ENCODE data around the gene RIMBP2.
"Not testable (repeated sequence)": the region's sequence is repeated elsewhere in the genome, so short reads cannot be mapped to it uniquely, and the experiment has no call there.

The RIMBP2 gene

DNA sequence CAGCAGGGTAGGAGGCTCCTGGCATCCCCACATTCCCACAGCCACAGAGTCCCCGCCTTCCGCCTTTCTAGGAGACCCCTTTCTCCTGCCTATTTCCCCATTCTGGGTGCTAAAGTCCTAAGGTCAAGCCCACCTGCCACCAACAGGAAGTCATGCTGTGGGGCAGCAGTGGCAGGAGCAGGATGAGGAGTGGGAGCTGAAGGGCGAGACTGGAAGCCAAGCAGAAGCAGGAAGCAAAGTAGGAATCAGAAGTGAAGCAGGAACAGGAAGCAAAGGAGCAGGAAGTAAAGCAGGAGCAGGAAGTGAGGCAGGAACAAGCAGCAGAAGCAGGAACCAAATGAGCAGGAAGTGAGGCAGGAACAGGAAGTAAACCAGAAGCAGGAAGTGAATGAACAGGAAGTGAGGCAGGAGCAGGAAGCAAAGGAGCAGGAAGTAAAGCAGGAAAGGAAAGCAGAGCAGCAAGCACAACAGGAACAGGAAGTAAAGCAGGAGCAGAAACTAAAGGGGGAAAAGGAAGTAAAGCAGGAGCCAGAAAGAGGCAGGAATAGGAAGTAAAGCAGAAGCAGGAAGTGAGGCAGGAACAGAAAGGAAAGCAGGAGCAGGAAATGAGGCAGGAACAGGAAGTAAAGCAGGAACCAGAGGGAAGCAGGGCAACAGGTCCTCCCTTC, 38.3 kb upstream of the RIMBP2 start:
- Histone ChIP-seq H3K27ac (ENCODE audit: low read length) (no peak overlapping the region), H3K9me2 (replicated peaks; ENCODE audit: insufficient read depth, low read length) (no peaks in the 10 kb centered on the region), H3K9ac (ENCODE audit: low read length) (no peak overlapping the region), H3K27me3 (replicated peaks; ENCODE audit: insufficient read depth, low read length) (no peaks in the 10 kb centered on the region), H3K4me1 (ENCODE audit: low read length) (no peaks in the 10 kb centered on the region), H3K9me3 (replicated peaks; ENCODE audit: insufficient read depth, low read length) (no peaks in the 10 kb centered on the region), H3K4me3 (ENCODE audit: low read length) (no peak overlapping the region), H3K4me2 (ENCODE audit: low read depth, low read length) (no peak overlapping the region), H3K79me2 (ENCODE audit: low read length) (no peaks in the 10 kb centered on the region), H3F3A (ENCODE audit: insufficient read depth, low read length) (no peaks in the 10 kb centered on the region), H4K20me1 (ENCODE audit: insufficient read depth, low read length) (no peaks in the 10 kb centered on the region), H3K36me3 (replicated peaks; ENCODE audit: insufficient read depth, low read length) (no peaks in the 10 kb centered on the region), H2AFZ (ENCODE audit: low read length) (no peak overlapping the region)
- no peak for DNase-seq
- TF ChIP-seq, protein P1, sequence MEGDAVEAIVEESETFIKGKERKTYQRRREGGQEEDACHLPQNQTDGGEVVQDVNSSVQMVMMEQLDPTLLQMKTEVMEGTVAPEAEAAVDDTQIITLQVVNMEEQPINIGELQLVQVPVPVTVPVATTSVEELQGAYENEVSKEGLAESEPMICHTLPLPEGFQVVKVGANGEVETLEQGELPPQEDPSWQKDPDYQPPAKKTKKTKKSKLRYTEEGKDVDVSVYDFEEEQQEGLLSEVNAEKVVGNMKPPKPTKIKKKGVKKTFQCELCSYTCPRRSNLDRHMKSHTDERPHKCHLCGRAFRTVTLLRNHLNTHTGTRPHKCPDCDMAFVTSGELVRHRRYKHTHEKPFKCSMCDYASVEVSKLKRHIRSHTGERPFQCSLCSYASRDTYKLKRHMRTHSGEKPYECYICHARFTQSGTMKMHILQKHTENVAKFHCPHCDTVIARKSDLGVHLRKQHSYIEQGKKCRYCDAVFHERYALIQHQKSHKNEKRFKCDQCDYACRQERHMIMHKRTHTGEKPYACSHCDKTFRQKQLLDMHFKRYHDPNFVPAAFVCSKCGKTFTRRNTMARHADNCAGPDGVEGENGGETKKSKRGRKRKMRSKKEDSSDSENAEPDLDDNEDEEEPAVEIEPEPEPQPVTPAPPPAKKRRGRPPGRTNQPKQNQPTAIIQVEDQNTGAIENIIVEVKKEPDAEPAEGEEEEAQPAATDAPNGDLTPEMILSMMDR (IDR thresholded peaks at IDR 0.05; ENCODE audit: low read length): no peak
- TF ChIP-seq EZH2phosphoT487 (IDR thresholded peaks at IDR 0.05; ENCODE audit: low read length) (no peak), EZH2 (optimal IDR thresholded peaks at IDR 0.05; ENCODE audit: low read depth, low read length) (no peak)

DNA sequence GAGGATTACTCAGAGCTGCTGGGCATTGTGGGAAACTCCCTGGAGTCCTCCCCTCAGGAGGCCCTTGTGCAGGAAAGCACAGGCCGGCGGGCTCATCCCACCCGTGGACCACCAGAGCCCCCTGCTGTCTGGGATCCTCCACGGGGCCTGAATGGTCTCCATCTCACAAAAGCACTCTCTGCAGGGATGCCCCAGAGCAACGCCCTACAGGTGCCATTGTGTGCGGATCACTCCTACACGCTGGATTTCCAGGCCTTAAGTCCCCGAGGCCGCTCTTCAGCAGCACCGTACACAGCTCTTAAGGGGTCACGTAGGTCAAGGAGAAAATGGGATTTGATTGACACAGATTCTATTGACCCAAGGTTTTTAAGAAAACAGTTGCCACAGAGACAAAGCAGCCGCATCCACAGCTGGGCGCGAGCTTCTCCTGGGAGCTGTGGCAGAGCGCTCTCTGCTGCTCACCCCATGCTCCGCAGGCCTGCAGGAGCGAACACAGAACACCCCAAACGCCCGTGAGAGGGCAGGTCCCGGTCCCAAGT, 36.7 kb upstream of the RIMBP2 start:
- no peaks in the 10 kb centered on the region for H3K9me2 ChIP-seq (replicated peaks; ENCODE audit: insufficient read depth, low read length)
- H3K27me3 ChIP-seq (replicated peaks; ENCODE audit: insufficient read depth, low read length): no peaks in the 10 kb centered on the region
- H2AFZ ChIP-seq (ENCODE audit: low read length): no peak overlapping the region
- H3K36me3 ChIP-seq (replicated peaks; ENCODE audit: insufficient read depth, low read length): no peaks in the 10 kb centered on the region
- DNase-seq: no peak
- no peak overlapping the region for H3K4me2 ChIP-seq (ENCODE audit: low read depth, low read length)
- H3K79me2 ChIP-seq (ENCODE audit: low read length): no peaks in the 10 kb centered on the region
- H3K27ac ChIP-seq (ENCODE audit: low read length): no peak overlapping the region
- H3K4me1 ChIP-seq (ENCODE audit: low read length): no peaks in the 10 kb centered on the region
- TF ChIP-seq EZH2phosphoT487 (IDR thresholded peaks at IDR 0.05; ENCODE audit: low read length) (no peak), EZH2 (optimal IDR thresholded peaks at IDR 0.05; ENCODE audit: low read depth, low read length) (no peak)
- TF ChIP-seq, protein P1 (IDR thresholded peaks at IDR 0.05; ENCODE audit: low read length): no peak
- no peak overlapping the region for H3K9ac ChIP-seq (ENCODE audit: low read length)
- no peaks in the 10 kb centered on the region for H4K20me1 ChIP-seq (ENCODE audit: insufficient read depth, low read length)
- no peaks in the 10 kb centered on the region for H3K9me3 ChIP-seq (replicated peaks; ENCODE audit: insufficient read depth, low read length)
- no peaks in the 10 kb centered on the region for H3F3A ChIP-seq (ENCODE audit: insufficient read depth, low read length)
- H3K4me3 ChIP-seq (ENCODE audit: low read length): no peak overlapping the region

DNA sequence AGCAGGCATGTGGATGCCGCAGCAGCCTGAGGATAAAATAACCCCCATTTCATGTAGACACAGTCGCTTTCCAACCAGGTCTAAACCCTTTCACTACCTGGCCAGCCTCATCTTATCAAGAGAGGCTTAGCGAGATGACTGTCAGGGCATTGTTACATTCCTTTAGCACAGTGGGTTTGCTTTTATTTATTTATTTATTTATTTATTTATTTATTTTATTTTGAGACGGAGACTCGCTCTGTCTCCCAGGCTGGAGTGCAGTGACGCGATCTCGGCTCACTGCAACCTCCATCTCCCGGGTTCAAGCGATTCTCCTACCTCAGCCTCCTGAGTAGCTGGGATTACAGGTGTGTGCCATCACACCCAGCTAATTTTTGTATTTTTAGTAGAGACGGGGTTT, 35.9 kb upstream of the RIMBP2 start:
- H3K4me1 ChIP-seq (ENCODE audit: low read length); H3K9ac ChIP-seq (ENCODE audit: low read length); H3K27ac ChIP-seq (ENCODE audit: low read length); H3K9me3 ChIP-seq (replicated peaks; ENCODE audit: insufficient read depth, low read length); H2AFZ ChIP-seq (ENCODE audit: low read length); H3K9me2 ChIP-seq (replicated peaks; ENCODE audit: insufficient read depth, low read length); H3K4me3 ChIP-seq (ENCODE audit: low read length); H3F3A ChIP-seq (ENCODE audit: insufficient read depth, low read length); DNase-seq; H4K20me1 ChIP-seq (ENCODE audit: insufficient read depth, low read length); H3K27me3 ChIP-seq (replicated peaks; ENCODE audit: insufficient read depth, low read length); H3K79me2 ChIP-seq (ENCODE audit: low read length); H3K36me3 ChIP-seq (replicated peaks; ENCODE audit: insufficient read depth, low read length); H3K4me2 ChIP-seq (ENCODE audit: low read depth, low read length): not testable (repeated sequence)

DNA sequence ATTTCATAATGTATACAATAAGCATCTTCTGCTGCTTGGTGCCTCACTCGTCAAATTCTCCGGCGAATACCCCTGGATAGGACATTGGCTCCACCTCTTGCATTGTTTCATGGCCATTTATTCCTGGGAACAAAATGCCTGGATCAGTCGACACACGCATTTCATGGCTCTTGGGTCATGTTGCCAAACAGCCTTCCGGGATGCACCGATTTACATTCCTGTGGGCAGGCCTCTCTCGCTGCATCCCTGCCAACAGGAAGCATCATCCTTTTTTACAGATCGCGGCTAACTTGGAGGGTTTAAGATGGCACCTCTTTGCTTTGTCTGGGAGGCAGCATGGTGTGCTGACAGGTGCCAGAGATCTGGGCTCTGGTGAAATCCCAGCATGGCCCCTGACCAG, 32.7 kb upstream of the RIMBP2 start:
- H3K9ac ChIP-seq (ENCODE audit: low read length): no peak overlapping the region
- H3K79me2 ChIP-seq (ENCODE audit: low read length): no peaks in the 10 kb centered on the region
- H3K27me3 ChIP-seq (replicated peaks; ENCODE audit: insufficient read depth, low read length): no peaks in the 10 kb centered on the region; the same call in 1 of the 2 replicates
- no peak overlapping the region for H3K4me2 ChIP-seq (ENCODE audit: low read depth, low read length)
- no peak for DNase-seq
- no peaks in the 10 kb centered on the region for H3K36me3 ChIP-seq (replicated peaks; ENCODE audit: insufficient read depth, low read length)
- no peaks in the 10 kb centered on the region for H3K9me2 ChIP-seq (replicated peaks; ENCODE audit: insufficient read depth, low read length)
- H3K4me1 ChIP-seq (ENCODE audit: low read length): no peaks in the 10 kb centered on the region
- no peaks in the 10 kb centered on the region for H3K9me3 ChIP-seq (replicated peaks; ENCODE audit: insufficient read depth, low read length)
- TF ChIP-seq EZH2 (optimal IDR thresholded peaks at IDR 0.05; ENCODE audit: low read depth, low read length): no peak
- no peak for TF ChIP-seq EZH2phosphoT487 (IDR thresholded peaks at IDR 0.05; ENCODE audit: low read length)
- TF ChIP-seq, protein P1 (IDR thresholded peaks at IDR 0.05; ENCODE audit: low read length): no peak
- H3F3A ChIP-seq (ENCODE audit: insufficient read depth, low read length): no peaks in the 10 kb centered on the region
- no peak overlapping the region for H3K27ac ChIP-seq (ENCODE audit: low read length)
- H2AFZ ChIP-seq (ENCODE audit: low read length): no peak overlapping the region
- no peak overlapping the region for H3K4me3 ChIP-seq (ENCODE audit: low read length)
- no peaks in the 10 kb centered on the region for H4K20me1 ChIP-seq (ENCODE audit: insufficient read depth, low read length)
